Midbrain (tissue), 1 donor: ENCODE results near the gene ALPK1.
"Not testable (repeated sequence)": the region's sequence is repeated elsewhere in the genome, so short reads cannot be mapped to it uniquely, and the experiment has no call there.

ENCODE experiments used
- DNase-seq: peaks from one replicate; lab custom pipeline; 2025; lab: John Stamatoyannopoulos, UW

ALPK1 gene

GRCh38 chr4:112284662-112285411 lies 12.3 kb upstream of the ALPK1 start:
- DNase-seq, result peak; percentile 25

- no peak for DNase-seq
Observed at GRCh38 chr4:112287258-112287989, 9.7 kb upstream of the ALPK1 start.

GRCh38 chr4:112288455-112288854 lies 8.7 kb upstream of the ALPK1 start:
- no peak for DNase-seq

GRCh38 chr4:112289407-112290253 lies 7.5 kb upstream of the ALPK1 start:
- DNase-seq, result no peak

- DNase-seq, result no peak
Observed at GRCh38 chr4:112290341-112290740, 6.8 kb upstream of the ALPK1 start.

GRCh38 chr4:112299721-112300120 lies 2.6 kb downstream of the ALPK1 start:
- no peak for DNase-seq

GRCh38 chr4:112302320-112303274 lies 5.4 kb downstream of the ALPK1 start:
- no peak for DNase-seq

GRCh38 chr4:112305477-112305876 lies 8.3 kb downstream of the ALPK1 start:
- DNase-seq, result not testable (repeated sequence)

- DNase-seq, result peak; percentile 2
Observed at GRCh38 chr4:112309263-112309791, 12.2 kb downstream of the ALPK1 start.

- DNase-seq, result no peak
Observed at GRCh38 chr4:112311516-112311915, 14.3 kb downstream of the ALPK1 start.

- DNase-seq, result no peak
Observed at GRCh38 chr4:112312610-112313239, 15.6 kb downstream of the ALPK1 start.

GRCh38 chr4:112315446-112315845 lies 18.3 kb downstream of the ALPK1 start:
- DNase-seq, result no peak

- DNase-seq, result no peak
Observed at GRCh38 chr4:112316360-112316759, 19.2 kb downstream of the ALPK1 start.

GRCh38 chr4:112318239-112319142 lies 21.3 kb downstream of the ALPK1 start:
- DNase-seq, result no peak

GRCh38 chr4:112321776-112322684 lies 24.9 kb downstream of the ALPK1 start:
- DNase-seq, result peak; percentile 45

GRCh38 chr4:112322866-112323265 lies 25.7 kb downstream of the ALPK1 start:
- no peak for DNase-seq

- DNase-seq, result no peak
Observed at GRCh38 chr4:112325530-112325929, 28.4 kb downstream of the ALPK1 start.

GRCh38 chr4:112327965-112328733 lies 31.0 kb downstream of the ALPK1 start:
- peak; percentile 66 for DNase-seq
